ENCODE results near the gene HAAO. TPM values are rescaled to one million over a fixed set of nuclear protein-coding genes. Genes with fewer than 3 reads are reported as not detected.

Gene HAAO
- total and polyA plus RNA-seq, 2 donors from 2014 or later = 16.2 to 57.2 TPM

DNA sequence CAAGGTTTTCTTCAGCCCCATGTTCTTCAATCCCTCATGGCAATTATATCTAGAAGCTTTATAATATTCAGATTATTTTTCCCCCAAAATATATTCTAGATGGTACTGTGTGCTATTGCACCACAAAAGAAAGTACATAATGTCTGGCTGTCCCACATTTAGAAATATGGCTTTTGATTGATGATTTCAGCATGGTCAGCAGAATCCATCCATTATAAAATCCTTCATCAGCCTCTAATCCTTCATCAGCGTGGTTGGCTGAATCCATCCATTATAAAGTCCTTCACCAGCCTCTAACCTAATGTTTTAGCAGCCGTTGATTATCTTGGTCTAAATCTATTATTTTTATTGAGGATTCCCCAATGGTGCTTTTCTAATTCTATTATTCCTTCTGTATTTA lies 23.3 kb upstream of the HAAO start:
- H3K36me3 ChIP-seq (ENCODE audit: control insufficient read depth in 2 of 3, insufficient read depth in 3 of 3, low read length in 3 of 3) = no peaks in the 10 kb centered on the region
- no peaks in the 10 kb centered on the region for H3K27me3 ChIP-seq (ENCODE audit: control insufficient read depth, insufficient read depth, low read length)
- H3K27ac ChIP-seq (ENCODE audit: low read depth in 2 of 2, low read length in 2 of 2) = no peak overlapping the region
- no peak overlapping the region for H3K4me3 ChIP-seq (ENCODE audit: low read length in 3 of 3)
- H3K9ac ChIP-seq (ENCODE audit: low read length in 3 of 3) = no peak overlapping the region
- DNase-seq (no peak), FAIRE-seq (no peak)
- peaks cover 0 to 3% (median 0%) of the 10 kb centered on the region in 3 donors for H3K4me1 ChIP-seq (ENCODE audit: control insufficient read depth in 2 of 3, insufficient read depth in 2 of 3, low read depth in 1 of 3, low read length in 3 of 3)
- H3K9me3 ChIP-seq (ENCODE audit: control insufficient read depth in 2 of 3, insufficient read depth in 1 of 3, low read length in 3 of 3) = no peaks in the 10 kb centered on the region
- intact Hi-C loops (cut with DNase I) = no loop called here
- TF ChIP-seq, protein P1, sequence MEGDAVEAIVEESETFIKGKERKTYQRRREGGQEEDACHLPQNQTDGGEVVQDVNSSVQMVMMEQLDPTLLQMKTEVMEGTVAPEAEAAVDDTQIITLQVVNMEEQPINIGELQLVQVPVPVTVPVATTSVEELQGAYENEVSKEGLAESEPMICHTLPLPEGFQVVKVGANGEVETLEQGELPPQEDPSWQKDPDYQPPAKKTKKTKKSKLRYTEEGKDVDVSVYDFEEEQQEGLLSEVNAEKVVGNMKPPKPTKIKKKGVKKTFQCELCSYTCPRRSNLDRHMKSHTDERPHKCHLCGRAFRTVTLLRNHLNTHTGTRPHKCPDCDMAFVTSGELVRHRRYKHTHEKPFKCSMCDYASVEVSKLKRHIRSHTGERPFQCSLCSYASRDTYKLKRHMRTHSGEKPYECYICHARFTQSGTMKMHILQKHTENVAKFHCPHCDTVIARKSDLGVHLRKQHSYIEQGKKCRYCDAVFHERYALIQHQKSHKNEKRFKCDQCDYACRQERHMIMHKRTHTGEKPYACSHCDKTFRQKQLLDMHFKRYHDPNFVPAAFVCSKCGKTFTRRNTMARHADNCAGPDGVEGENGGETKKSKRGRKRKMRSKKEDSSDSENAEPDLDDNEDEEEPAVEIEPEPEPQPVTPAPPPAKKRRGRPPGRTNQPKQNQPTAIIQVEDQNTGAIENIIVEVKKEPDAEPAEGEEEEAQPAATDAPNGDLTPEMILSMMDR (IDR thresholded peaks at IDR 0.05; ENCODE audit: borderline replicate concordance, extremely low read depth, insufficient read depth) = no peak

DNA sequence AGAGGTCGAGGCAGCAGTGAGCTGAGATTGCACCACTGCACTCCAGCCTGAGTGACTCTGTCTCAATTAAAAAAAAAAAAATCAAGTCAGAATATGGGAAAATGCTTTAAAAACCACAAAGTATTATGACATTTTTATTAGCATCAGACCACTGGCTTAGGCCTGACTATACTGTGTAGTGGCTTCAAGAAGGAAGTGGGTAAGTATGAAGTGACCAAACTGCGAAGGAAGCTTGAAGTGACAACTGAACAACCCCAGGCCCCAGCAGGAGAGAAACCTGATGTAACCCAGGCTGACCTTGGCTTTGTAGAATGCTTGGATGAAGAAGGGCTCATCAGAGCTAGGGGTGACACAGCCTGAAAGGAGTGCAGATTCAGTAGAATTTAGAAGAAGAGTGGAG lies 21.4 kb upstream of the HAAO start:
- intact Hi-C loops (cut with DNase I) = no loop called here
- Histone ChIP-seq H3K4me1 (ENCODE audit: control insufficient read depth in 2 of 3, insufficient read depth in 2 of 3, low read depth in 1 of 3, low read length in 3 of 3) (peaks cover 0 to 6% (median 0%) of the 10 kb centered on the region in 3 donors), H3K9ac (ENCODE audit: low read length in 3 of 3) (no peak overlapping the region), H3K9me3 (ENCODE audit: control insufficient read depth in 2 of 3, insufficient read depth in 1 of 3, low read length in 3 of 3) (no peaks in the 10 kb centered on the region), H3K27ac (ENCODE audit: low read depth in 2 of 2, low read length in 2 of 2) (no peak overlapping the region), H3K36me3 (ENCODE audit: control insufficient read depth in 2 of 3, insufficient read depth in 3 of 3, low read length in 3 of 3) (no peaks in the 10 kb centered on the region), H3K27me3 (ENCODE audit: control insufficient read depth, insufficient read depth, low read length) (no peaks in the 10 kb centered on the region), H3K4me3 (ENCODE audit: low read length in 3 of 3) (no peak overlapping the region)
- FAIRE-seq (no peak), DNase-seq (no peak)
- TF ChIP-seq, protein P1 (IDR thresholded peaks at IDR 0.05; ENCODE audit: borderline replicate concordance, extremely low read depth, insufficient read depth) = no peak

DNA sequence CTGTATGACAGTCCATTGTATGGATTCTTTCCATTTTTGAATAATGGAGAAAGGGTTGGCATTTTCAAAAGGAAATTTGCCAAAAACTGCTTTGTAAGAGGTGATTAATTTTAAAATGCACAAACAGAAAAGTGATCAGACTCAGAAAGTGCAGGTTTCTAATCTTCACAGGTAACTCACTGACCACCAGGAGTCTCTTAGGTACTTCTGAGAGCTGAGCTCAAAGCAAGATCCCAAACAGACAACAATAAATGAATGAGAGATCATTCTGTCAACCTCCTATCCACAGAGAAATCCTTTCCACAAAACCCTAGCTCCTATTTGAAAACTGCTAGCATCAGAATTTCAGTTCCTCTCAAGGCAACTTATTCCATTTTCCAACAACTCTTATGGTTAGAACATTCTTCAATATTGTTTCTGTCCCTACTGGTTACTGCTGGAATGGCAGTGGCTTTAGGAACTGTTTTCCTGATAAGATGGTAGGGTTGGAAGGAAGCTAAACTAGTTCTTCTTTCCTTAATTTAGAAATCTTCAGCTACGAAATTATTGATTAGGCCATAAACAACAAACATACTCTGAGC lies 20.6 kb upstream of the HAAO start:
- DNase-seq (peak in 1 of 5 donors; percentile 57), FAIRE-seq (no peak)
- H3K27me3 ChIP-seq (ENCODE audit: control insufficient read depth, insufficient read depth, low read length) = no peaks in the 10 kb centered on the region
- H3K4me1 ChIP-seq (ENCODE audit: control insufficient read depth in 2 of 3, insufficient read depth in 2 of 3, low read depth in 1 of 3, low read length in 3 of 3) = peaks cover 0 to 6% (median 0%) of the 10 kb centered on the region in 3 donors
- intact Hi-C loops (cut with DNase I) = no loop called here
- no peaks in the 10 kb centered on the region for H3K36me3 ChIP-seq (ENCODE audit: control insufficient read depth in 2 of 3, insufficient read depth in 3 of 3, low read length in 3 of 3)
- H3K4me3 ChIP-seq (ENCODE audit: low read length in 3 of 3) = no peak overlapping the region
- H3K9ac ChIP-seq (ENCODE audit: low read length in 3 of 3) = no peak overlapping the region
- no peaks in the 10 kb centered on the region for H3K9me3 ChIP-seq (ENCODE audit: control insufficient read depth in 2 of 3, insufficient read depth in 1 of 3, low read length in 3 of 3)
- TF ChIP-seq, protein P1 (IDR thresholded peaks at IDR 0.05; ENCODE audit: borderline replicate concordance, extremely low read depth, insufficient read depth) = peak; percentile 41
- H3K27ac ChIP-seq (ENCODE audit: low read depth in 2 of 2, low read length in 2 of 2) = no peak overlapping the region
